Trophoblast cell (in vitro differentiated cells and primary cell): ENCODE results near the gene GLS.

ENCODE experiments used
- DNase-seq, 2 donors: peaks; one replicate each; pipeline ENCODE4 v3.0.0-alpha.2; 2016
- H2AFZ ChIP-seq: 2 replicates; pipeline ENCODE4 v1.6.1; 2013; ENCODE audit warnings: low read length, moderate library complexity, mild to moderate bottlenecking; ENCODE audit not compliant: insufficient read depth, poor library complexity
- H2AK5ac ChIP-seq: 2 replicates; pipeline ENCODE4 v1.6.1; 2013; ENCODE audit warnings: mild to moderate bottlenecking, low read length
- H2BK120ac ChIP-seq: 2 replicates; pipeline ENCODE4 v1.6.1; 2013; ENCODE audit warnings: low read length, mild to moderate bottlenecking, moderate library complexity; ENCODE audit not compliant: insufficient read depth, poor library complexity
- H2BK12ac ChIP-seq: 2 replicates; pipeline ENCODE4 v1.6.1; 2013; ENCODE audit warnings: mild to moderate bottlenecking, low read length, moderate library complexity
- H2BK5ac ChIP-seq: 2 replicates; pipeline ENCODE4 v1.6.1; 2013; ENCODE audit warnings: low read length, low read depth, moderate library complexity, mild to moderate bottlenecking; ENCODE audit not compliant: poor library complexity
- H3K14ac ChIP-seq: 2 replicates; pipeline ENCODE4 v1.6.1; 2013; ENCODE audit warnings: mild to moderate bottlenecking, low read length
- H3K18ac ChIP-seq: 2 replicates; pipeline ENCODE4 v1.6.1; 2013; ENCODE audit warnings: mild to moderate bottlenecking, low read length
- H3K23ac ChIP-seq: 2 replicates; pipeline ENCODE4 v1.6.1; 2013; ENCODE audit warnings: low read length
- H3K27ac ChIP-seq: 2 replicates; pipeline ENCODE4 v1.5.1; 2013; ENCODE audit warnings: low read depth, mild to moderate bottlenecking, inconsistent platforms, low read length, moderate library complexity
- H3K27me3 ChIP-seq: 2 replicates; pipeline ENCODE4 v1.6.1; 2013; ENCODE audit warnings: inconsistent platforms, mild to moderate bottlenecking, low read length, moderate library complexity; ENCODE audit not compliant: insufficient read depth
- H3K36me3 ChIP-seq, 2 experiments: 1 replicate in 1 of 2; 2 replicates in 1 of 2; pipeline ENCODE4 v1.6.1; 2013; ENCODE audit warnings: low read length in 2 of 2, mild to moderate bottlenecking in 2 of 2, moderate library complexity in 1 of 2; ENCODE audit not compliant: insufficient read depth in 2 of 2, control insufficient read depth in 1 of 2
- H3K4ac ChIP-seq: 2 replicates; pipeline ENCODE4 v1.6.1; 2013; ENCODE audit warnings: low read depth, mild to moderate bottlenecking, low read length, moderate library complexity
- H3K4me1 ChIP-seq, 2 experiments: 1 replicate in 1 of 2; 2 replicates in 1 of 2; pipeline ENCODE4 v1.6.1; 2013; ENCODE audit warnings: low read length in 2 of 2, mild to moderate bottlenecking in 2 of 2, moderate library complexity in 1 of 2; ENCODE audit not compliant: insufficient read depth in 2 of 2, control insufficient read depth in 1 of 2
- H3K4me2 ChIP-seq: 2 replicates; pipeline ENCODE4 v1.6.1; 2013; ENCODE audit warnings: inconsistent platforms, mild to moderate bottlenecking, low read length, moderate library complexity
- H3K4me3 ChIP-seq: 2 replicates; pipeline ENCODE4 v1.5.1; 2013; ENCODE audit warnings: mild to moderate bottlenecking, low read depth, low read length, inconsistent platforms
- H3K79me1 ChIP-seq: one replicate; pipeline ENCODE4 v1.6.1; 2013; ENCODE audit warnings: low read length
- H3K79me2 ChIP-seq: 2 replicates; pipeline ENCODE4 v1.6.1; 2013; ENCODE audit warnings: low read length, mild to moderate bottlenecking; ENCODE audit not compliant: control insufficient read depth, insufficient read depth, poor library complexity
- H3K9ac ChIP-seq: 2 replicates; pipeline ENCODE4 v1.6.1; 2013; ENCODE audit warnings: mild to moderate bottlenecking, low read length
- H3K9me3 ChIP-seq: 2 replicates; pipeline ENCODE4 v1.6.1; 2013; ENCODE audit warnings: low read depth, mild to moderate bottlenecking, control low read depth, inconsistent platforms, low read length; ENCODE audit not compliant: insufficient read depth
- H4K12ac ChIP-seq: 2 replicates; pipeline ENCODE4 v1.6.1; 2013; ENCODE audit warnings: low read depth, mild to moderate bottlenecking, low read length, moderate library complexity
- H4K8ac ChIP-seq: 2 replicates; pipeline ENCODE4 v1.6.1; 2013; ENCODE audit warnings: low read depth, mild to moderate bottlenecking, low read length, moderate library complexity
- H4K91ac ChIP-seq: one replicate; pipeline ENCODE4 v1.6.1; 2013; ENCODE audit warnings: low read depth, mild to moderate bottlenecking, low read length, moderate library complexity
- WGBS: extraction: QIAGEN DNeasy Blood & Tissue Kit; methylation state at CpG from one replicate; pipeline ENCODE4 v1.1.7; 2013; ENCODE audit warnings: missing lambda C conversion rate; ENCODE audit not compliant: insufficient read length, insufficient coverage; ENCODE audit errors: extremely low coverage; 5-methylcytosine and 5-hydroxymethylcytosine counted together

Gene GLS

DNA sequence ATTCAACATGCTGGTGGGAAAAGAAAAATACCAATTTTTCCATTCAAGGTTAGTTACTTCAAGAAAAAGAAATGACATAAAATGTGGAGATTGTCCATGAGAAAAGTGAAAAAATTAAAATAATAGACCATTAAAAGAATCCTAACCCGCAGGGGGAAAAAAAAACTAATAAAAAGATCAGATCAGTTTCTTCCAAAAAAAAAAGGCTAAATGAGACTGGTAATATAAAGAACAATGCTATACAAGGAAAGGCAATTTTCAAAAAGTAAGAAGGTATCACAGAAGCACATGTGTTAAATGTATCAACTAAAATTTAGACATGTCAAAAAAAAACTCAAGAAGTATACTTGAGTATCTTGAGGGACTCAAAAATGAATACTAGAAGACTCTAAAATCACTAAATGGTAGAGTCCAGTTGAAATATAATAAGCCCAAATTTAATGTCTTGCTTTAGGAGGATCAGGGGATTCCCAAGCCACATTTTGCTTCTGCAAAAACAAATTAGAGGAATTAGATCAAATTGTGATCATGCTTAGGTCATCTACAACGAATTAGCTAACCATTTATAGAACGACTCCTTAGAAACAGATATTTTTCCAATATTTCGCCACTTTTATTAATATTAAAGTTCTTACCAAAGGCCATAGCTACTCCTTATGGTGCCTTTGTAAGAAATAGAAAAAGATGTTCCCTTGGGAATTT is 35.8 kb upstream of the GLS start:
- no peak overlapping the region for H3K27ac ChIP-seq
- H3K9ac ChIP-seq, result no peak overlapping the region
- H2BK5ac ChIP-seq, result no peak overlapping the region
- H3K4me2 ChIP-seq, result no peak overlapping the region
- no peaks in the 10 kb centered on the region for H3K36me3 ChIP-seq
- H4K8ac ChIP-seq, result no peak overlapping the region
- no peak overlapping the region for H3K23ac ChIP-seq
- peaks cover 0 to 7% of the 10 kb centered on the region in 2 experiments for H3K4me1 ChIP-seq
- H3K4me3 ChIP-seq, result no peak overlapping the region
- H3K79me2 ChIP-seq, result no peaks in the 10 kb centered on the region
- no peaks in the 10 kb centered on the region for H3K27me3 ChIP-seq
- H3K9me3 ChIP-seq, result no peaks in the 10 kb centered on the region
- H3K14ac ChIP-seq, result no peak overlapping the region
- no peaks in the 10 kb centered on the region for H3K79me1 ChIP-seq
- no peak overlapping the region for H2AFZ ChIP-seq
- WGBS, result no CpG with 5 or more reads among the region's 4 CpGs
- no peak overlapping the region for H4K12ac ChIP-seq
- no peak overlapping the region for H2BK12ac ChIP-seq
- no peak overlapping the region for H2AK5ac ChIP-seq
- DNase-seq, result no peak
- no peak overlapping the region for H3K4ac ChIP-seq
- H2BK120ac ChIP-seq, result no peak overlapping the region
- no peak overlapping the region for H3K18ac ChIP-seq
- H4K91ac ChIP-seq, result no peak overlapping the region

DNA sequence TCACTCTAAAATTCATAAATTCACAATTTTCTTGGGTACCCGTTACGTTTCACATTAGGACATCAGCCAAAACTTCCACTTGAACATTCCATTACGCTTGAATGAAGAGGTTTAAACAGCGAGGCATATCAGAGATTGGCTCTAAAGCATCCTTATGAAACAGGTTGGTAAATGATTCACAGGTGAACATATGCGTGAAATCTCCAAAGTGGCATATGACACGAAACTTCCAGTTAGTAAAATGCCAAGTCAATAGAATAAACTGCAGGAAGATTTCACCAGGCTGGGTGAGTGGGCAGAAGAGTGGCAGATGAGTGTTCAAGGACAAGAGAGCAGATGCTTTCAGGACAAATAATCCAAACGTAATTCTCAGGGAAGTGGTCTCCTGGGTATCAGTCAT is 33.9 kb upstream of the GLS start:
- H3K4me3 ChIP-seq, result no peak overlapping the region
- H2AK5ac ChIP-seq, result no peak overlapping the region
- no peaks in the 10 kb centered on the region for H3K27me3 ChIP-seq
- no peak overlapping the region for H3K4me2 ChIP-seq
- H4K12ac ChIP-seq, result no peak overlapping the region
- H2AFZ ChIP-seq, result no peak overlapping the region
- H2BK5ac ChIP-seq, result no peak overlapping the region
- H2BK12ac ChIP-seq, result no peak overlapping the region
- H3K14ac ChIP-seq, result no peak overlapping the region
- no peak overlapping the region for H3K18ac ChIP-seq
- no peak overlapping the region for H3K27ac ChIP-seq
- WGBS, result no CpG with 5 or more reads among the region's 7 CpGs
- no peak overlapping the region for H4K91ac ChIP-seq
- H3K4ac ChIP-seq, result no peak overlapping the region
- no peak overlapping the region for H2BK120ac ChIP-seq
- peaks cover 0 to 2% of the 10 kb centered on the region in 2 experiments for H3K4me1 ChIP-seq
- H3K79me1 ChIP-seq, result no peaks in the 10 kb centered on the region
- no peak overlapping the region for H3K9ac ChIP-seq
- H4K8ac ChIP-seq, result no peak overlapping the region
- no peaks in the 10 kb centered on the region for H3K36me3 ChIP-seq
- H3K9me3 ChIP-seq, result no peaks in the 10 kb centered on the region
- no peaks in the 10 kb centered on the region for H3K79me2 ChIP-seq
- no peak overlapping the region for H3K23ac ChIP-seq
- DNase-seq, result no peak

DNA sequence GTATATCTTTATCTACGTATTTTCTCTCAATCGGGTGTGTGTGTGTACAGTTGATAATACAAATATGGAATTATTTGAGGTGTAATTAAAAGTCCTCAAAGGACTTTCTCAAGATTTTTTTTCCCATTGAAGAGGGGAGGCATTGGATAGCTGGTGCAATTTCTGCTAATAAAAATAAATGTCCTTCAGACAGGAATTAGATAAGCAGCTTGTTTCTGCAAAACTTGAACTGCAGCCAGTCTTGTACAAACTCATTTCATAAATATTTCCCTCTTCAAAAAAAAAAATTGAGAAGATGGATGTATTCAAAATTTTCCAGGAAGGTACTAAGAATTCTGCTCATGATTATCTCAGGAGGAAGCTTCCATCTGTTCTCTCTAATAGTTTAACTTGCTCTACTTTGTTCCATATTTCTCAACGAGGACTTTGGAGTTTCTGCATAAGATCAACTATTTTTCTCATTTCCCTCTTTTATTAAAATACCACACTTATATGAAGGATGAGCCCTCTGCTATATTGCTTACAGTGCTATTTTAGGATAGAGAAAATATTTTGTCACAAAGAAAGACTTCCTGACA is 33.0 kb upstream of the GLS start:
- H3K18ac ChIP-seq, result no peak overlapping the region
- no peak overlapping the region for H4K91ac ChIP-seq
- no peak overlapping the region for H2AFZ ChIP-seq
- no peak overlapping the region for H3K23ac ChIP-seq
- H3K9ac ChIP-seq, result no peak overlapping the region
- H3K14ac ChIP-seq, result no peak overlapping the region
- no peaks in the 10 kb centered on the region for H3K9me3 ChIP-seq
- no peak overlapping the region for H4K12ac ChIP-seq
- H4K8ac ChIP-seq, result no peak overlapping the region
- H2BK5ac ChIP-seq, result no peak overlapping the region
- H3K79me2 ChIP-seq, result no peaks in the 10 kb centered on the region
- peak in 1 of 2 donors; percentile 14 for DNase-seq
- no peaks in the 10 kb centered on the region for H3K27me3 ChIP-seq
- H3K4me1 ChIP-seq, result peaks cover 0 to 2% of the 10 kb centered on the region in 2 experiments
- no peak overlapping the region for H2BK120ac ChIP-seq
- no peak overlapping the region for H3K27ac ChIP-seq
- no peak overlapping the region for H2BK12ac ChIP-seq
- WGBS, result no CpG with 5 or more reads among the region's 3 CpGs
- no peaks in the 10 kb centered on the region for H3K79me1 ChIP-seq
- no peaks in the 10 kb centered on the region for H3K36me3 ChIP-seq
- H3K4me2 ChIP-seq, result no peak overlapping the region
- H3K4ac ChIP-seq, result no peak overlapping the region
- no peak overlapping the region for H3K4me3 ChIP-seq
- no peak overlapping the region for H2AK5ac ChIP-seq

DNA sequence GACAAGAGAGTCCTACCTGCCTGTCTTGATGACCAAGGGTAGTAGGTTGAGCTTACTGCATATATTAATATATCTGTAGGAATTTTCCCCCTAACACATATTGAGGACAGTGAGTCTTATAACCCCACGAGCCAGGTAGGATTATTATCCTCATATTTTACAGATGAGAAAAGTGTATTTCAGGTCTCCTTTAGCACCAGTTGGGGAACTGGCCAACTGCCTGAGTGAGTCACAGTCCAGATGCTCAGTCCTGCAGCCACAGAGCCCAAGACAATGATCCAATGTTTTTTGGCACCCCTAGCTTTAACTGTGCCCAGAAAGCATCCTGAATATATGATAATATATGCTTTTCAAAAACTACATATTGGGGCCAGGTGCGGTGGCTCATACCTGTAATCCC is 30.8 kb upstream of the GLS start:
- H2AFZ ChIP-seq, result no peak overlapping the region
- H4K12ac ChIP-seq, result no peak overlapping the region
- no peak overlapping the region for H4K8ac ChIP-seq
- no peak overlapping the region for H2BK5ac ChIP-seq
- H3K27ac ChIP-seq, result no peak overlapping the region
- H2AK5ac ChIP-seq, result no peak overlapping the region
- H3K9me3 ChIP-seq, result no peaks in the 10 kb centered on the region
- peak overlapping the region; percentile 31 for H2BK12ac ChIP-seq
- peaks cover 2 to 3% of the 10 kb centered on the region in 2 experiments for H3K4me1 ChIP-seq
- no peak overlapping the region for H3K4me2 ChIP-seq
- H3K14ac ChIP-seq, result no peak overlapping the region
- no peak overlapping the region for H3K4ac ChIP-seq
- DNase-seq, result no peak
- H2BK120ac ChIP-seq, result no peak overlapping the region
- no peaks in the 10 kb centered on the region for H3K79me1 ChIP-seq
- no peak overlapping the region for H3K9ac ChIP-seq
- H3K23ac ChIP-seq, result no peak overlapping the region
- no peak overlapping the region for H3K4me3 ChIP-seq
- no CpG with 5 or more reads among the region's 2 CpGs for WGBS
- no peak overlapping the region for H4K91ac ChIP-seq
- H3K27me3 ChIP-seq, result no peaks in the 10 kb centered on the region
- no peaks in the 10 kb centered on the region for H3K79me2 ChIP-seq
- H3K36me3 ChIP-seq, result no peaks in the 10 kb centered on the region
- no peak overlapping the region for H3K18ac ChIP-seq
